ENCODE data around the gene ATP1A2.

DNA sequence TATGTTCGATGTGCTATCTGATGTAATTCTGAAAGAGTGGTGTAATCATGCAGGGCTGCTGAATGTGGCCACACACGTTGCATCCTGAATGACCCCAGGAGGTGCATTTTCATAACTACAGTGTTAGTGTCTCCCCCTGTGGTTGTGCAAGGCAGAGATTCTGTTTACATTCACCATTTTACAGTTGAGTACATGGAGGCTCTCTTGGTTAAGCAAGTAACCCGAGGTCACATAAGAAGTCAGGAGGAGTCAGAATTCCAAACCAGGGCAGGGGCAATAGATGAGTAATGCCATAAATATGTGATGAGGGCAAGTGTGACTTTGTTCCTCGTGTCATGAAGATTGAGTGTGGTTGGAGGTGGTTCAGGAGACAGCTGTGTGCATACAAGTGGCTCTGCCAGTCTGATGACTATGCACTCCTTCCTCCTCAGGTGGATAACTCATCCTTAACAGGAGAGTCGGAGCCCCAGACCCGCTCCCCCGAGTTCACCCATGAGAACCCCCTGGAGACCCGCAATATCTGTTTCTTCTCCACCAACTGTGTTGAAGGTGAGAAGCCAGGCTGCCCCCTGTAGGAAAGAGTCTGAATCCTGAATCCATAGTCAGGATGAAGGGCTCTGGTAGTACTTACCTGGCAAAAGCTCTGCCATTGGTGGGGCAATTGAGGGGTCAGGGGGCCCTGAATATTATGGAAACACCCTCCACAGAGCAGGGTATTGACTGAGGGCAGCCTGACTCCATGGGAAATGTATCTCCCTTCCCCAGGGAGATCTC is 9.3 kb downstream of the ATP1A2 start:
- TF ChIP-seq GATA2 (IDR thresholded peaks at IDR 0.05; ENCODE audit: low read depth, low read length) (no peak), GATA3 (IDR thresholded peaks at IDR 0.05; ENCODE audit: low read depth, low read length) (no peak)

Measured in SH-SY5Y (cell line).